HG02571 (cell line): ENCODE data around the gene CAMTA1.
"Not testable (repeated sequence)": the region's sequence is repeated elsewhere in the genome, so short reads cannot be mapped to it uniquely, and the experiment has no call there.

Experiments used
- ATAC-seq: cut with Tn5 transposase; IDR thresholded peaks from one replicate; pipeline ENCODE4 v1.9.1; 2021; ENCODE audit warnings: mild to moderate bottlenecking, moderate library complexity; ENCODE audit not compliant: unreplicated experiment

The CAMTA1 gene

GRCh38 chr1:7127322-7128075 is 342.2 kb downstream of the CAMTA1 start:
- no peak for ATAC-seq

- no peak for ATAC-seq
Observed at GRCh38 chr1:7128293-7128692, 343.0 kb downstream of the CAMTA1 start.

- no peak for ATAC-seq
Observed at GRCh38 chr1:7130127-7130526, 344.9 kb downstream of the CAMTA1 start.

GRCh38 chr1:7135493-7135892 is 350.2 kb downstream of the CAMTA1 start:
- ATAC-seq = no peak

GRCh38 chr1:7136166-7136953 is 351.1 kb downstream of the CAMTA1 start:
- ATAC-seq = no peak

- no peak for ATAC-seq
Observed at GRCh38 chr1:7140251-7140650, 355.0 kb downstream of the CAMTA1 start.

- ATAC-seq = no peak
Observed at GRCh38 chr1:7145947-7146346, 360.7 kb downstream of the CAMTA1 start.

- no peak for ATAC-seq
Observed at GRCh38 chr1:7146710-7147109, 361.5 kb downstream of the CAMTA1 start.

GRCh38 chr1:7147581-7148282 is 362.5 kb downstream of the CAMTA1 start:
- ATAC-seq = not testable (repeated sequence)

- no peak for ATAC-seq
Observed at GRCh38 chr1:7149080-7149838, 364.0 kb downstream of the CAMTA1 start.

- ATAC-seq = no peak
Observed at GRCh38 chr1:7150724-7151280, 365.5 kb downstream of the CAMTA1 start.

GRCh38 chr1:7151978-7152377 is 366.7 kb downstream of the CAMTA1 start:
- ATAC-seq = no peak

GRCh38 chr1:7152655-7153054 is 367.4 kb downstream of the CAMTA1 start:
- no peak for ATAC-seq

GRCh38 chr1:7153464-7153863 is 368.2 kb downstream of the CAMTA1 start:
- ATAC-seq = no peak

- ATAC-seq = no peak
Observed at GRCh38 chr1:7159116-7159781, 374.0 kb downstream of the CAMTA1 start.

- ATAC-seq = not testable (repeated sequence)
Observed at GRCh38 chr1:7168554-7168953, 383.3 kb downstream of the CAMTA1 start.

- no peak for ATAC-seq
Observed at GRCh38 chr1:7171168-7171567, 385.9 kb downstream of the CAMTA1 start.

GRCh38 chr1:7171574-7171973 is 386.3 kb downstream of the CAMTA1 start:
- no peak for ATAC-seq

GRCh38 chr1:7172804-7173203 is 387.6 kb downstream of the CAMTA1 start:
- ATAC-seq = no peak

- ATAC-seq = no peak
Observed at GRCh38 chr1:7174561-7174960, 389.3 kb downstream of the CAMTA1 start.
